A549 (cell line): ENCODE measurements around the gene BDNF.

ENCODE experiments used
- CEBPB ChIP-seq, 2 experiments: fragments of >200 bp in 1 of 2; sonication (Bioruptor Twin) in 1 of 2; formaldehyde crosslinking in 1 of 2; IDR thresholded peaks; 2 replicates each; pipeline ENCODE4 v1.6.1; 2012 to 2016
- CTCF ChIP-seq: fragments of >200 bp; sonication (Bioruptor Twin); formaldehyde crosslinking; IDR thresholded peaks from 3 replicates; pipeline ENCODE4 v1.5.1; 2016
- EP300 ChIP-seq, 2 experiments: fragments of >200 bp; sonication (Bioruptor Twin); formaldehyde crosslinking; IDR thresholded peaks; 2 replicates in 1 of 2; 3 replicates in 1 of 2; pipeline ENCODE4 v1.6.1; 2016 to 2017
- MYC ChIP-seq: IDR thresholded peaks from 2 replicates; pipeline ENCODE4 v1.6.1; 2012; ENCODE audit warnings: mild to moderate bottlenecking, inconsistent platforms, low read length, improper control_type of control experiment, borderline replicate concordance
- POLR2A ChIP-seq: IDR thresholded peaks from 2 replicates; pipeline ENCODE4 v1.6.1; 2012; ENCODE audit warnings: mild to moderate bottlenecking, low read length
- POLR2AphosphoS2 ChIP-seq: conservative IDR thresholded peaks from 2 replicates; pipeline ENCODE4 v1.6.1; 2012; ENCODE audit warnings: low read length, improper control_type of control experiment, inconsistent platforms
- RAD21 ChIP-seq, 2 experiments: fragments of >200 bp in 1 of 2; sonication (Bioruptor Twin) in 1 of 2; formaldehyde crosslinking in 1 of 2; IDR thresholded peaks in 1 of 2; conservative IDR thresholded peaks in 1 of 2; 2 replicates in 1 of 2; 3 replicates in 1 of 2; pipeline ENCODE4 v1.6.1; 2012 to 2018; ENCODE audit warnings: inconsistent platforms in 1 of 2
- REST ChIP-seq: fragments of 200-600 bp; sonication (generic); IDR thresholded peaks from 2 replicates; pipeline ENCODE4 v1.6.1; 2016; ENCODE audit warnings: antibody characterized with exemption, mild to moderate bottlenecking, moderate library complexity
- RFX5 ChIP-seq: fragments of 450-650 bp; IDR thresholded peaks from 2 replicates; pipeline ENCODE4 v1.7.1; 2014; ENCODE audit warnings: antibody characterized with exemption, mild to moderate bottlenecking, moderate library complexity
- TP53 ChIP-seq: fragments of 250-450 bp; sonication (Bioruptor Pico); IDR thresholded peaks from 2 replicates; pipeline ENCODE4 v1.5.0; 2021; ENCODE audit warnings: mild to moderate bottlenecking, moderate library complexity
- ZSCAN20 ChIP-seq: fragments of 250-450 bp; sonication (Bioruptor Pico); IDR thresholded peaks from 2 replicates; pipeline ENCODE4 v1.8.0; 2022; ENCODE audit warnings: mild to moderate bottlenecking, moderate library complexity
- TF ChIP-seq, protein P1 (sequence below): fragments of 450-650 bp; IDR thresholded peaks from 2 replicates; pipeline ENCODE4 v1.6.1; 2014; ENCODE audit warnings: antibody characterized with exemption
- TF ChIP-seq, protein P2 (sequence below): fragments of >200 bp; sonication (Bioruptor Twin); formaldehyde crosslinking; IDR thresholded peaks from 2 replicates; pipeline ENCODE4 v1.6.1; 2016

- TF ChIP-seq CEBPB (IDR thresholded peaks at IDR 0.05) (peak; percentile 81 to 83), MYC (no peak), POLR2A (peak; percentile 42; the same call in 1 of the 2 replicates), RFX5 (no peak), EP300 (IDR thresholded peaks at IDR 0.05) (peak in 1 of 2 experiments; percentile 43; a peak in 1 of 5 replicates), ZSCAN20 (CRISPR knock-in tag) (no peak), POLR2AphosphoS2 (no peak), REST (no peak), CTCF (no peak), RAD21 (conservative IDR thresholded peaks at IDR 0.05 in 1 of 2, IDR thresholded peaks at IDR 0.05 in 1 of 2) (peak in 1 of 2 experiments; percentile 56; a peak in 3 of 5 replicates), TP53 (no peak)
- TF ChIP-seq, protein P1, sequence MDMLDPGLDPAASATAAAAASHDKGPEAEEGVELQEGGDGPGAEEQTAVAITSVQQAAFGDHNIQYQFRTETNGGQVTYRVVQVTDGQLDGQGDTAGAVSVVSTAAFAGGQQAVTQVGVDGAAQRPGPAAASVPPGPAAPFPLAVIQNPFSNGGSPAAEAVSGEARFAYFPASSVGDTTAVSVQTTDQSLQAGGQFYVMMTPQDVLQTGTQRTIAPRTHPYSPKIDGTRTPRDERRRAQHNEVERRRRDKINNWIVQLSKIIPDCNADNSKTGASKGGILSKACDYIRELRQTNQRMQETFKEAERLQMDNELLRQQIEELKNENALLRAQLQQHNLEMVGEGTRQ: no peak
- TF ChIP-seq, protein P2, sequence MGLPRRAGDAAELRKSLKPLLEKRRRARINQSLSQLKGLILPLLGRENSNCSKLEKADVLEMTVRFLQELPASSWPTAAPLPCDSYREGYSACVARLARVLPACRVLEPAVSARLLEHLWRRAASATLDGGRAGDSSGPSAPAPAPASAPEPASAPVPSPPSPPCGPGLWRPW: peak; percentile 42; the same call in 1 of the 2 replicates
Measured at GRCh38 chr11:27718346-27718862, 18.1 kb upstream of the BDNF start.
